Peyer's patch (tissue), 4 donors: ENCODE measurements around the gene C2CD4C.

Experiments
- POLR2A ChIP-seq, 2 donors: fragments of 450-650 bp; IDR thresholded peaks; one replicate each; pipeline ENCODE4 v1.5.1; 2017; ENCODE audit warnings: antibody characterized with exemption in 2 of 2, mild to moderate bottlenecking in 2 of 2, moderate library complexity in 2 of 2
- TF ChIP-seq, protein P1 (sequence below), 6 experiments: fragments of 450-650 bp in 4 of 6; fragments of 200-600 bp in 2 of 6; sonication (generic) in 1 of 6; IDR thresholded peaks; one replicate each; pipeline ENCODE4 v1.5.1; 2017 to 2019; ENCODE audit warnings: antibody characterized with exemption in 6 of 6, mild to moderate bottlenecking in 3 of 6, moderate library complexity in 1 of 6

DNA sequence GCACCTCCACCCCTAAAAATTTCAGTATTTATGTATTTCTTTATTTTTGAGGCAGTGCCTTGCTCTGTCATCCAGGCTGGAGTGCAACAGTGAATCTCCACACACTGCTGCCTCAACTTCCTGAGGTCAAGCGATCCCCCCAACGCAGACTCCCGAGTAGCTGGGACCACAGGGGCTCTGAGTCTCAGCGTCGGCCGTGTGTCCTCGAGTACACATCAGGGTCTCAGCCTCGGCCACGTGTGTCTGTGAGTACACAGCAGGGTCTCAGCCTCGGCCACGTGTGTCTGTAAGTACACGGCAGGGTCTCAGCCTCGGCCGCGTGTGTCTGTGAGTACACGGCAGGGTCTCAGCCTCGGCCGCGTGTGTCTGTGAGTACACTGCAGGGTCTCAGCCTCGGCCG is 21.2 kb downstream of the C2CD4C start:
- TF ChIP-seq, protein P1, sequence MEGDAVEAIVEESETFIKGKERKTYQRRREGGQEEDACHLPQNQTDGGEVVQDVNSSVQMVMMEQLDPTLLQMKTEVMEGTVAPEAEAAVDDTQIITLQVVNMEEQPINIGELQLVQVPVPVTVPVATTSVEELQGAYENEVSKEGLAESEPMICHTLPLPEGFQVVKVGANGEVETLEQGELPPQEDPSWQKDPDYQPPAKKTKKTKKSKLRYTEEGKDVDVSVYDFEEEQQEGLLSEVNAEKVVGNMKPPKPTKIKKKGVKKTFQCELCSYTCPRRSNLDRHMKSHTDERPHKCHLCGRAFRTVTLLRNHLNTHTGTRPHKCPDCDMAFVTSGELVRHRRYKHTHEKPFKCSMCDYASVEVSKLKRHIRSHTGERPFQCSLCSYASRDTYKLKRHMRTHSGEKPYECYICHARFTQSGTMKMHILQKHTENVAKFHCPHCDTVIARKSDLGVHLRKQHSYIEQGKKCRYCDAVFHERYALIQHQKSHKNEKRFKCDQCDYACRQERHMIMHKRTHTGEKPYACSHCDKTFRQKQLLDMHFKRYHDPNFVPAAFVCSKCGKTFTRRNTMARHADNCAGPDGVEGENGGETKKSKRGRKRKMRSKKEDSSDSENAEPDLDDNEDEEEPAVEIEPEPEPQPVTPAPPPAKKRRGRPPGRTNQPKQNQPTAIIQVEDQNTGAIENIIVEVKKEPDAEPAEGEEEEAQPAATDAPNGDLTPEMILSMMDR (IDR thresholded peaks at IDR 0.05) = no peak
- TF ChIP-seq POLR2A (IDR thresholded peaks at IDR 0.05) = no peak
